Neutrophil (primary cell): ENCODE data around the gene CACNG8.

Experiments used
- H3K27ac ChIP-seq: fragments of 200-600 bp; sonication (generic); 2 replicates; pipeline ENCODE4 v1.5.1; 2016; ENCODE audit warnings: mild to moderate bottlenecking, moderate library complexity
- H3K27me3 ChIP-seq: fragments of 200-600 bp; sonication (generic); 2 replicates; pipeline ENCODE4 v1.6.0; 2016; ENCODE audit warnings: mild to moderate bottlenecking
- H3K36me3 ChIP-seq: fragments of 200-600 bp; sonication (generic); 2 replicates; pipeline ENCODE4 v1.5.1; 2017
- H3K4me1 ChIP-seq, 2 experiments: fragments of 200-600 bp in 1 of 2; sonication (generic) in 1 of 2; 1 replicate in 1 of 2; 2 replicates in 1 of 2; pipeline versions ENCODE4 v1.5.1 to v1.6.1; 2013 to 2016; ENCODE audit warnings: low read depth in 1 of 2, low read length in 1 of 2, mild to moderate bottlenecking in 1 of 2, moderate library complexity in 1 of 2; ENCODE audit not compliant: control insufficient read depth in 1 of 2, insufficient read depth in 1 of 2
- H3K4me3 ChIP-seq, 2 experiments: fragments of 200-600 bp in 1 of 2; sonication (generic) in 1 of 2; 1 replicate in 1 of 2; 2 replicates in 1 of 2; pipeline ENCODE4 v1.5.1; 2013 to 2016; ENCODE audit warnings: low read depth in 1 of 2, low read length in 1 of 2, mild to moderate bottlenecking in 1 of 2, moderate library complexity in 1 of 2
- H3K9me3 ChIP-seq: fragments of 200-600 bp; sonication (generic); 2 replicates; pipeline ENCODE4 v1.5.1; 2016
- CTCF ChIP-seq: fragments of 200-600 bp; sonication (generic); IDR thresholded peaks from 2 replicates; pipeline ENCODE4 v1.5.1; 2016; ENCODE audit warnings: antibody characterized with exemption

CACNG8 gene

GRCh38 chr19:53962887-53963431 lies at the start of gene CACNG8:
Gene CACNG8 (plus strand): TSS chr19:53962937.
- H3K27me3 ChIP-seq = peaks cover 100% of the 10 kb centered on the region
- H3K4me3 ChIP-seq = no peak within 1 kb of the TSS
- no peaks in the 10 kb centered on the region for H3K9me3 ChIP-seq
- H3K27ac ChIP-seq = no peak within 1 kb of the TSS
- H3K36me3 ChIP-seq = no peaks in the 10 kb centered on the region
- H3K4me1 ChIP-seq = no peaks in the 10 kb centered on the region
- TF ChIP-seq CTCF = no peak

GRCh38 chr19:53915000-53915399 lies 47.7 kb upstream of the CACNG8 start:
- Histone ChIP-seq H3K27ac (no peak overlapping the region), H3K36me3 (no peaks in the 10 kb centered on the region), H3K27me3 (peaks cover 70% of the 10 kb centered on the region), H3K4me1 (no peaks in the 10 kb centered on the region), H3K4me3 (no peak overlapping the region), H3K9me3 (no peaks in the 10 kb centered on the region)
- TF ChIP-seq CTCF = no peak

- H3K27ac ChIP-seq = no peak overlapping the region
- peaks cover 60% of the 10 kb centered on the region for H3K27me3 ChIP-seq
- TF ChIP-seq CTCF = no peak
- H3K4me3 ChIP-seq = no peak overlapping the region
- H3K4me1 ChIP-seq = no peaks in the 10 kb centered on the region
- H3K9me3 ChIP-seq = no peaks in the 10 kb centered on the region
- H3K36me3 ChIP-seq = no peaks in the 10 kb centered on the region
Measured at GRCh38 chr19:53916004-53916403, 46.7 kb upstream of the CACNG8 start.

GRCh38 chr19:53917356-53917755 lies 45.4 kb upstream of the CACNG8 start:
- H3K4me3 ChIP-seq = no peak overlapping the region
- no peaks in the 10 kb centered on the region for H3K9me3 ChIP-seq
- H3K4me1 ChIP-seq = no peaks in the 10 kb centered on the region
- H3K27ac ChIP-seq = no peak overlapping the region
- TF ChIP-seq CTCF = no peak
- H3K36me3 ChIP-seq = no peaks in the 10 kb centered on the region
- H3K27me3 ChIP-seq = peaks cover 46% of the 10 kb centered on the region

- Histone ChIP-seq H3K27ac (no peak overlapping the region), H3K36me3 (no peaks in the 10 kb centered on the region), H3K4me3 (no peak overlapping the region), H3K4me1 (no peaks in the 10 kb centered on the region), H3K27me3 (peaks cover 20% of the 10 kb centered on the region), H3K9me3 (no peaks in the 10 kb centered on the region)
- no peak for TF ChIP-seq CTCF
Measured at GRCh38 chr19:53927739-53928138, 35.0 kb upstream of the CACNG8 start.

GRCh38 chr19:53936029-53936428 lies 26.7 kb upstream of the CACNG8 start:
- Histone ChIP-seq H3K27ac (no peak overlapping the region), H3K4me1 (no peaks in the 10 kb centered on the region), H3K27me3 (peaks cover 62% of the 10 kb centered on the region), H3K9me3 (no peaks in the 10 kb centered on the region), H3K4me3 (no peak overlapping the region), H3K36me3 (no peaks in the 10 kb centered on the region)
- no peak for TF ChIP-seq CTCF
